ENCODE results near the gene POGZ. TPM values are rescaled to one million over a fixed set of nuclear protein-coding genes. Genes with fewer than 3 reads are reported as not detected.

The POGZ gene
- total and polyA plus RNA-seq, 2 of the 4 experiments (the other 2 are of a cell fraction) = 20.8 to 33.5 TPM

DNA sequence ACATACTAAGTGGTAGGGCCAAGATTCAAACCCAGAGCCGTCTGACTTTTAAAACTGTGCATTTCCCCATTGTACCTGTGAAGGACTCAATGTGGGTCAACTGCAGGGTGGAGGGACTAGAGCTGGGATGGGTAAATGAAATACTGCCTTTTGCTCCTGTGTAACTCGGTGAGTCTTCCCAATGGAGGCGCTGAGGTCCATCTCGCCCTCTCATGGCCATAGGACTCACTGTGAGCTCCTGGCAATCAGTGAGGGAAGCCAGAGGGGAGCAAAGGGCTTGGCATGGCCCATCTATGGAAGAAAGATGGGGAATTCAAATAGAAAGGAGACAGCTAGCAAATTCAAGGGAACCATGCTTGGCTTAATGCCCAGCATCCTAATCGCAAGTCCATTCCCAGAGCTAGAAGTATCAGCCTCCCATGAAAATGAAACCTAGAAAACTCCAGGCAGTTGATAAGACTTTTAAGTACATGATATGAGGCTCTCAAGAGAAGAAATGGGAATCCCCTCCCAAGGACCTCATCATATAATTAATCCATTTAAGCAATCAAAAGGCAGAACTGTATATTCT is 26.5 kb upstream of the POGZ start:
- H2BK5ac ChIP-seq (ENCODE audit: low read depth, low read length, poor library complexity, severe bottlenecking) = no peak overlapping the region
- no peak overlapping the region for H3K4me3 ChIP-seq (ENCODE audit: insufficient read depth, low read depth, low read length)
- no peaks in the 10 kb centered on the region for H3K36me3 ChIP-seq (ENCODE audit: control insufficient read depth, insufficient read depth, low read length)
- no peak overlapping the region for H3K27ac ChIP-seq (ENCODE audit: insufficient read depth, low read length)
- ATAC-seq (ENCODE audit: low read depth) = no peak; the same call in 1 of the 2 replicates
- no peaks in the 10 kb centered on the region for H4K20me1 ChIP-seq (ENCODE audit: insufficient read depth, low read length)
- no peak overlapping the region for H4K5ac ChIP-seq (ENCODE audit: low read depth, low read length)
- H3K9me3 ChIP-seq (ENCODE audit: control insufficient read depth, insufficient read depth, low read length) = peaks cover 4% of the 10 kb centered on the region
- dilution Hi-C loops (cut with HindIII; ENCODE audit: low sequenced_read_pairs, unreplicated experiment) (no loop called here), intact Hi-C loops (cut with micrococcal nuclease) (no loop called here), in situ Hi-C loops (cut with MboI; ENCODE audit: low sequenced_read_pairs) (no loop called here)
- H2BK20ac ChIP-seq (ENCODE audit: low read depth, low read length) = no peak overlapping the region
- no peak overlapping the region for H3K14ac ChIP-seq (replicated peaks; ENCODE audit: low read depth, low read length)
- no peak overlapping the region for H2AK5ac ChIP-seq (ENCODE audit: low read depth, low read length)
- no peak overlapping the region for H4K8ac ChIP-seq (ENCODE audit: low read depth in 2 of 2, low read length in 2 of 2)
- 55% methylated on average over 3 of the region's 5 CpGs; no CpG with 5 or more reads in 1 of the 2 experiments for whole genome bisulfite sequencing, 2 experiments (ENCODE audit: extremely low coverage in 2 of 2, insufficient read length in 1 of 2)
- H3K56ac ChIP-seq (ENCODE audit: extremely low read depth, insufficient read depth, low read length) = no peak overlapping the region
- no peak overlapping the region for H2BK120ac ChIP-seq (ENCODE audit: low read depth, low read length)
- no peak overlapping the region for H3K4ac ChIP-seq (ENCODE audit: low read depth, low read length)
- ChIA-PET CTCF (interaction anchor here (0.8 kb wide), 1 partner anchor 9 kb away, joined by 3 read pairs; no protein-coding TSS in a partner anchor), POLR2A (ENCODE audit: unreplicated experiment) (no interaction called here)
- H3K18ac ChIP-seq (ENCODE audit: low read depth, low read length) = no peak overlapping the region
- no peaks in the 10 kb centered on the region for H3K9me1 ChIP-seq (ENCODE audit: insufficient read depth, low read length)
- H2AFZ ChIP-seq (replicated peaks; ENCODE audit: low read length, poor library complexity) = peak overlapping the region; percentile 70
- H3K9ac ChIP-seq (ENCODE audit: low read depth, low read length) = no peak overlapping the region
- no peak overlapping the region for H3K23ac ChIP-seq (ENCODE audit: low read depth, low read length)
- no peaks in the 10 kb centered on the region for H3K79me1 ChIP-seq (ENCODE audit: low read depth in 1 of 2, low read length in 2 of 2)
- TF ChIP-seq, protein P1, sequence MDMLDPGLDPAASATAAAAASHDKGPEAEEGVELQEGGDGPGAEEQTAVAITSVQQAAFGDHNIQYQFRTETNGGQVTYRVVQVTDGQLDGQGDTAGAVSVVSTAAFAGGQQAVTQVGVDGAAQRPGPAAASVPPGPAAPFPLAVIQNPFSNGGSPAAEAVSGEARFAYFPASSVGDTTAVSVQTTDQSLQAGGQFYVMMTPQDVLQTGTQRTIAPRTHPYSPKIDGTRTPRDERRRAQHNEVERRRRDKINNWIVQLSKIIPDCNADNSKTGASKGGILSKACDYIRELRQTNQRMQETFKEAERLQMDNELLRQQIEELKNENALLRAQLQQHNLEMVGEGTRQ (IDR thresholded peaks at IDR 0.05; ENCODE audit: low read depth, low read length) = no peak
- TF ChIP-seq, protein P2, sequence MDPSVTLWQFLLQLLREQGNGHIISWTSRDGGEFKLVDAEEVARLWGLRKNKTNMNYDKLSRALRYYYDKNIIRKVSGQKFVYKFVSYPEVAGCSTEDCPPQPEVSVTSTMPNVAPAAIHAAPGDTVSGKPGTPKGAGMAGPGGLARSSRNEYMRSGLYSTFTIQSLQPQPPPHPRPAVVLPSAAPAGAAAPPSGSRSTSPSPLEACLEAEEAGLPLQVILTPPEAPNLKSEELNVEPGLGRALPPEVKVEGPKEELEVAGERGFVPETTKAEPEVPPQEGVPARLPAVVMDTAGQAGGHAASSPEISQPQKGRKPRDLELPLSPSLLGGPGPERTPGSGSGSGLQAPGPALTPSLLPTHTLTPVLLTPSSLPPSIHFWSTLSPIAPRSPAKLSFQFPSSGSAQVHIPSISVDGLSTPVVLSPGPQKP (IDR thresholded peaks at IDR 0.05; ENCODE audit: borderline replicate concordance, low read depth, low read length) = no peak
- TF ChIP-seq, protein P3, sequence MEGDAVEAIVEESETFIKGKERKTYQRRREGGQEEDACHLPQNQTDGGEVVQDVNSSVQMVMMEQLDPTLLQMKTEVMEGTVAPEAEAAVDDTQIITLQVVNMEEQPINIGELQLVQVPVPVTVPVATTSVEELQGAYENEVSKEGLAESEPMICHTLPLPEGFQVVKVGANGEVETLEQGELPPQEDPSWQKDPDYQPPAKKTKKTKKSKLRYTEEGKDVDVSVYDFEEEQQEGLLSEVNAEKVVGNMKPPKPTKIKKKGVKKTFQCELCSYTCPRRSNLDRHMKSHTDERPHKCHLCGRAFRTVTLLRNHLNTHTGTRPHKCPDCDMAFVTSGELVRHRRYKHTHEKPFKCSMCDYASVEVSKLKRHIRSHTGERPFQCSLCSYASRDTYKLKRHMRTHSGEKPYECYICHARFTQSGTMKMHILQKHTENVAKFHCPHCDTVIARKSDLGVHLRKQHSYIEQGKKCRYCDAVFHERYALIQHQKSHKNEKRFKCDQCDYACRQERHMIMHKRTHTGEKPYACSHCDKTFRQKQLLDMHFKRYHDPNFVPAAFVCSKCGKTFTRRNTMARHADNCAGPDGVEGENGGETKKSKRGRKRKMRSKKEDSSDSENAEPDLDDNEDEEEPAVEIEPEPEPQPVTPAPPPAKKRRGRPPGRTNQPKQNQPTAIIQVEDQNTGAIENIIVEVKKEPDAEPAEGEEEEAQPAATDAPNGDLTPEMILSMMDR (conservative IDR thresholded peaks at IDR 0.05; ENCODE audit: low read depth, low read length) = 0 out of 2 replicates have a peak, but pooled peaks have one; percentile 4
- no peak for TF ChIP-seq RAD21 (IDR thresholded peaks at IDR 0.05; ENCODE audit: low read length)
- no TSS peak for BruUV-seq (replicated peaks)
- DNase-seq = peak; percentile 27
- no peak overlapping the region for H4K91ac ChIP-seq (ENCODE audit: insufficient read depth, low read depth, low read length)
- no peaks in the 10 kb centered on the region; the same call in 1 of the 2 replicates for H3K27me3 ChIP-seq (ENCODE audit: control insufficient read depth, insufficient read depth, low read length)
- no peak overlapping the region for H2AK9ac ChIP-seq (replicated peaks; ENCODE audit: low read depth, low read length, poor library complexity)
- H3K4me1 ChIP-seq (ENCODE audit: control insufficient read depth, insufficient read depth, low read length) = no peaks in the 10 kb centered on the region
- H2BK15ac ChIP-seq (ENCODE audit: low read depth, low read length) = no peak overlapping the region
- no peak overlapping the region for H3K4me2 ChIP-seq (ENCODE audit: low read depth, low read length)

Measured in IMR-90 (cell line).